ENCODE results near the gene TINAG.

The TINAG gene, protein sequence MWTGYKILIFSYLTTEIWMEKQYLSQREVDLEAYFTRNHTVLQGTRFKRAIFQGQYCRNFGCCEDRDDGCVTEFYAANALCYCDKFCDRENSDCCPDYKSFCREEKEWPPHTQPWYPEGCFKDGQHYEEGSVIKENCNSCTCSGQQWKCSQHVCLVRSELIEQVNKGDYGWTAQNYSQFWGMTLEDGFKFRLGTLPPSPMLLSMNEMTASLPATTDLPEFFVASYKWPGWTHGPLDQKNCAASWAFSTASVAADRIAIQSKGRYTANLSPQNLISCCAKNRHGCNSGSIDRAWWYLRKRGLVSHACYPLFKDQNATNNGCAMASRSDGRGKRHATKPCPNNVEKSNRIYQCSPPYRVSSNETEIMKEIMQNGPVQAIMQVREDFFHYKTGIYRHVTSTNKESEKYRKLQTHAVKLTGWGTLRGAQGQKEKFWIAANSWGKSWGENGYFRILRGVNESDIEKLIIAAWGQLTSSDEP

DNA sequence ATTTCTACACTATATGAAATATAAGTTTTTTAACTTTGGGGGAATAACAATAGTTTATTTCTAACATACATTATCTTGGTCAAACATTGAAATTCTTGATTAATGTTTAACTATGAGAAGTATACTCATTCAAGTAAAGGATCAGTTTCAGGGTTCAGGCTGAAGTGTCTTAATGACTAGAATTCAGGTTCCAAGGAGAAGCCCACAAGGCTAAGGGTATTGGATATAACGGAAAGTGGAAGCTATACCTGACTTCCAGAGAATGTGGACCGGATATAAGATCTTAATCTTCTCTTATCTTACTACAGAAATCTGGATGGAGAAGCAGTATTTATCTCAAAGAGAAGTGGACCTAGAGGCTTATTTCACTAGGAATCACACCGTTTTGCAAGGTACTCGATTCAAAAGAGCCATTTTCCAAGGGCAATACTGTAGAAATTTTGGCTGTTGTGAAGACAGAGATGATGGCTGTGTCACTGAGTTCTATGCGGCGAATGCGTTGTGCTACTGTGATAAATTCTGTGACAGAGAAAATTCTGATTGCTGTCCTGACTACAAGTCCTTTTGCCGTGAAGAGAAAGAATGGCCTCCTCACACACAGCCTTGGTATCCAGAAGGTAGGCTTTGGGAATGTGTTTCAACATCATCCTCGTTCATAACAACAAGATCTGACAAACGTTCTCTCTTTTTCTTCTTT is at the start of gene TINAG:
TINAG (plus strand) TSS at position 153 of the 697 bp plus-strand sequence; CDS start at position 263, 110 bp downstream.
- DNase-seq (ENCODE audit: low spot score) = no peak

DNA sequence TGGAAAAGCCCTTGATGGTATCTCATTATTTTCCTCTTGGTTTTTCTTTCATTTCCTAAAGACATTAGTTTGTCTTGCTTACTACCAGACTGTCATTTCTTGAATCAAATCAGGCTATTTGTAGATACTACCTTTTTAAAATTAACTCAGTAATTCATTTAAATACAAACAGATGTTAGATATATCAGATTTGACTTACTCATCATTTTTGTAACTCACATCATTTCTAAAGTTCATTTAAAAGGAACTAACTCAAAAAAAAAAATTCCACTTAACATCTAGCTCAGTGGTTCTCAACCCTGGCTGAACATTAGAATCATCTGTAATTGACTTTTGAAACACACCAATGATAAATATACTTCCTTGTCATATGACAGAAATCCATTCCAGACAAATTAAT is 48.2 kb upstream of the TINAG start:
- DNase-seq (ENCODE audit: low spot score) = no peak

DNA sequence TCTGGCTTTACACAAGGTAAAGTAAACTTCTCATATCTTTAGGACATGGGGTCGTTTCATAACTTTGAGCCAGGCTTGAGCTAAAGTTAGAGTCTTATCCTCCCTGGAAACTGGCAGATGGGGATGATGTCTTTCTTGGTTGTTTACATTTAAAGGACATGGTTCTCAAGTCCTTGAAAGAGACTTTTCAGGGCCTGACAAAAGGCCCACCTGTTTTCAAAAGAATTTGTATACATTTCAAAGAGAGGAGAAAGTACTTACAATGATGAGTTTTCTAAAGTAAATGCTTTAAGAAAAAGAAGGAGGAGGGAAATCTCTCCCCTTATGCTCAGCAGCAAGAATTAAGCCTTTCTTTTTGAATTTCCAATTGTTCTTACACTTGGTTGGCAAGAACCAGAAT is 45.7 kb upstream of the TINAG start:
- DNase-seq (ENCODE audit: low spot score) = no peak

DNA sequence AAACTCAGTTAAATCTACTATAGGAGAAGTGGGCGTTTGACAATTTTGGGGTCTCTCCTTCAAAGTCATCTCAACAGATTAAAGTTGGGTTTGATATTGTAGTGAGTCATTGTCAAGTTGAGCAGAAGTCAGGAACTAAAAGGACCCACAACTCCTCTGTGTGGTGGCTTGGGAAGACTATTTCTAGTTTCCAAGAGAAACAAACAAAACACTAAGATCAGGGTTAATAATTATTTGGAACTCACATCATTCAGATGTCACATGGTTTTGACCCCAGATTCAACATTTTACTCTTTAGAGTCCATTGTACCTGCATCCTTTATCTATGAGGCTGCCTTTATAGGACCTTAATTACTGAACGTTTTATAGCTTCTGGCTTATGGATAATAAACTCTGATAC is 45.3 kb upstream of the TINAG start:
- no peak for DNase-seq (ENCODE audit: low spot score)

DNA sequence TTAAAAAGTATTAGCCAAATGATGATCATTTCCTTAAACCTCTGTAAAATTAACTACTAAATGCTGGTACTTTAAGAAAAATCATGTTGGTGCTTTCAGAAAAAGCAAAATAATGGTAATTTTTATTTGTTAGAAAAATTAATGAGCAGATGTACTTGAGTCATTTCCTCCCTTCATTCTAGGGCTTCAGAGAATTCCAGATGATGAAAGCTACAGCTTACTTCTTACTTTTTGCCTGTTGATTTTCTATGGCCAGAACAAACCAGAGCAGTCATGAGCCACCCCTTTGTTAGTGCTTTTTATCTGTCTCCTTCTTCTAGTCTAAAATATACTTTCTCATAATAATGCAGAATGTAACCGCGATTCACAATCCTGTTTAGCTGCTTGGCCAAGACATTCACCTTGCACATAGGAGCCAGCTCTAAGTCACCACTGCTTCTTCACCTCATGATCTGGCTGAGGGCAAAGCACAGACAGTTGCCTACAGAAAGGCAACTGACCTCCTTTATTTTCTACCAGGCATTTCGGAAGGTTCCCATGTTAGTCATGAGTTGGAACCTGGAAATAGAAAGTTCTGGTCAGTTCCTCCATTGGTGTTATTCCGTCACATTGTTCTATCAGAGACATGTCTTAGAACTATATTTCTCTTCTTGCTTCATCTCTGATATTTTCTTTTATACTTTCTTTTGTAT is 43.5 kb upstream of the TINAG start:
- no peak for DNase-seq (ENCODE audit: low spot score)

DNA sequence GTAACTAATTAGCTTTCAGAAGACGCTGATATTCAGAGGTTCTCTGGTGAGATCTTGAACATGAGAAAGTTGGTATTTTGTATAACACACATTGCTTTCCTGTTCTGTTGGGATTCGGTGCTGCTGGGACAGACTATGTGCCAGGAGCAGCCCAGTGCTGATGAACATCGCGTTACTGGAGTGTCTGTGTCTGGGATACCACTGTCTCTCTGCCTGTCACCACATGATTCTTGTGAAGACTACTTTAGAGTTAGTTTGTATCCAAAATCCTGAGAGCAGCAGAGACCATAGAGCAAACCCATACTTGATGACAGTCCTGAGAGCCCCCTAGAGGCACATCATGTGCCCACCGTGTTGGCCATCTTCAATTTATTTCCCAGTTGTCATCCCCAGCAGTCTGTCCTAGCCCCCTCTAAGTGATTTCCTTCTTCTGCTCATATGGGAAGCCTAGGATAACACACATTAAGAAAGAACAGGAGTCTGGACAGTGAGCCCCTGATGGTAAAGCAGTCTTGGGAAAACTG is 41.8 kb upstream of the TINAG start:
- DNase-seq (ENCODE audit: low spot score) = no peak

DNA sequence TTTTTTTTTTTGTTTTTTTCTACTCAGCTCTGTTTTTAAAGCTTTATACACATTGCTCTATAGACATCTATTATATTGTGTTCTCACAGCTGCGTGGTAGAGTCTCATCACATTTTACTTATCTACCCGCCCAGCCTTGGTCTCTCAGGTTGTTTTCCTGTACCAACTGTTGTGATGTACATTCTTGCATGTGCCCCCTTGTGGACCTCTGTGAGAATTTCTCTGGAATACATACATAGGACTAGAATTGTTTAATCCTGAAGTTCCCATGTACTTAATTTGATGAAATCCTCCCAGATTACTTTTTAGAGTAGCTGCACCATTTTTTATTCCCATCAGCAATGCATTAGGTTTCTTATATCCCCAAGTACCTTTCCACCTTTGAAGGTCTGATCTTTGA is 40.4 kb upstream of the TINAG start:
- peak; percentile 21 for DNase-seq (ENCODE audit: low spot score)

DNA sequence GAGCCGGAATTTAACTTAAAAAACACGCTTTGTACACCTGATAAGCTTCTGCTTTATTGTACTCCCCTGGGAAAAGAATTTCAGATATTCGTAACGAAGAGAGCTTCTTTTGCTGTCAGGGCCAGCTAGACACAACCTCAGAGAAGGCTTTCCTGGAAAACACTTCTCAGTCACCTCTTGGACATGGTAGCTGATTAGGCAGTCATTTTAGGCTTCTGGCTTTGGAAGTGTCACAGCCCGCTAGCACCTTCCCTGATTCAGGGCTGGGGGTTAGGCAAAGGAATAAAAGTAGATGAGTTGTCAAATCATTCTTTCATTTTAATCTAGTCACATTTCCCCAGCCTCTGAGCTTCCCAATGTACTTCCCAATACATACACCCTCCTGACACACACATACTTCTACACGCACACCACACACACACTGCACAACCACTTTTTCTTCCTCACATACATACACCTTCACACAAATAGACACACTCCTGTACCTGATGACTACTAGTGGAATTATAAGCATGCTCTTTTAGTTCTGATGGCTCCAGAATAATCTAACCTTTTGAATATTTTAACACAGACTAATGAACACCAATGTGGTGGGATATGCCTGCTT is 34.9 kb upstream of the TINAG start:
- no peak for DNase-seq (ENCODE audit: low spot score)

DNA sequence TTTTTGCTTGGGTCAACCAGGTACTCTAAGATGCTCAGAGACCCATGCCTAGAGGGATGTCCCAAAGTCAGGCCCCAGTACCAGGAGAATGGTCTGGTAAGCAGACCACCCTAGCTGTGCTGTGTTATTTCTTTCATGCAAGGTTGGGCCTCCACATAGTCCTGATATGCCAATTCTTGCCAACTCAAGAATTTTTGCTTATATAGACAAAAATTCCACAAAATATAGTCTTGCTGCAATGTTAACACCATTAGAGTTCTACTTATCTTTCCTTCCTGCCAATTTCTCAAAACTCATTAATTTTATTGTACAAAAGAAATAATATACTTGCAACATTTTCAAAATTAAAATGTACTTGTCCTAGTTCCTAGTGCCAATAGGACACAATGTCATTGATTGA is 33.9 kb upstream of the TINAG start:
- DNase-seq (ENCODE audit: low spot score) = no peak

DNA sequence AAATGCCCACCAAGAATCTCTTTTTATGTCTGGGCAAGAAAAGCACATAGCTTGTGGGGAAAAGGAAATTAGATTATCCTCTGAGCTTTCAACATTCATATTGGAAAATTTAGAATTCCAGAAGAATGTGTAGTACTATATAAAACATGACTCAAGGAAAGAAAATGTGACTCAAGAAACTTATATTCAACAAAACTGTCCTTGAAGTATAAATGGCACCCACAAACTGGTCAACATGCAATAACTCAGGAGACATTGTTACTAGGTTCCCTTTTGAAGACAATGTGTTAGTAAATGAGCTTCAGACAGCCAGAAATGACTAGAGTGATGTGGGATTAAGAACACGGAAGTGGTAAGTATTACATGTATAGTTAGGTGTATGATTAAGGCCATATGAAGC is 26.1 kb upstream of the TINAG start:
- no peak for DNase-seq (ENCODE audit: low spot score)

DNA sequence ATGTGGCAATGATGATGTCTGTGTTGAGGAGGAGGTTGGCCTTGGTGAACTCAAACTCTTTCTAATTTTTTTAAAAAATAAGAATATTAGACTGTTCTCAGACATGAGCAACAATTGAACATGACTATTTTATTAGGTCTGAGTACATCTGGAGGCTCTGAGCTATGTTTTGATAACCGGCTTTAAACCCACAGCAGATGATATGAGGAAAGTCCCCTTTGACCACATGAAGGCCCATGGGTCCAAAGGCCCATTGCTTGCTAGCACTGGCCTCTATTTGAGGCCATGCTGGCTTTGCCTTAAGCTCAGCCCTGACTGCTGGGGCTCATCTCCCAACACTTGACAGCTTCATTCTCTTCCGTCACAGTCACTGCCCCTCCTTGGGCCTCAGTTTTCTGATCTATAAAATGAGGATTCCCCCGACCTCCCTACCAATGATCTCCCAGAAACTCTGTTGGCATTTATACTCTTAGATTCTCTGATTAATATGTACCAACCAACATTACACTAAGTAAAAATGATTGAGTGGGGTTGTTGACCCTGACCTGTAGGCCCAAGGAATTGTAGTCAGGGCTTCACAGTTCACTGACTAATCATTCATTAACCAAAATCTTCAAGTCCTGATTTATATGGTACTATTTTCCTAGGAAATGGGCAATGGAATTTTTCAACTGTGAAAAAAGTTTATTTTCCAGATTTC is 23.9 kb upstream of the TINAG start:
- DNase-seq (ENCODE audit: low spot score) = no peak

DNA sequence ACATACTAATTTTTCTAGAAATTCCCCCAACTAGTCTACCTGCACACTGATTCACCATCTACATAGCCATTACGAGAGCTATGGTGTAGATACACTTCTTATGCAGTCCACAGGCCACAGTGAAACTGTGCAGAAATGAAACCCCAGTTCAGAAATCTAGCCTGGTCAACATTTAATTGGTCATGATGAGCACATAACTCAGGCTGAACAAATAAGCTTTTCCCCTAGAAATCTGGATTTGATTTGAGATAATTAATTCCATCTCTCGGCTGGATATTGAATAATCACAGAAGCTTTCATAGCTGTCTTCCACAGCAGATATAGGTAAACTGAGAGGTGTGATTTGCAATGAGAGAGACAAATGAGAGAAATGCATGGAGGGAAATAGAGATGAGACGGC is 22.6 kb upstream of the TINAG start:
- no peak for DNase-seq (ENCODE audit: low spot score)

DNA sequence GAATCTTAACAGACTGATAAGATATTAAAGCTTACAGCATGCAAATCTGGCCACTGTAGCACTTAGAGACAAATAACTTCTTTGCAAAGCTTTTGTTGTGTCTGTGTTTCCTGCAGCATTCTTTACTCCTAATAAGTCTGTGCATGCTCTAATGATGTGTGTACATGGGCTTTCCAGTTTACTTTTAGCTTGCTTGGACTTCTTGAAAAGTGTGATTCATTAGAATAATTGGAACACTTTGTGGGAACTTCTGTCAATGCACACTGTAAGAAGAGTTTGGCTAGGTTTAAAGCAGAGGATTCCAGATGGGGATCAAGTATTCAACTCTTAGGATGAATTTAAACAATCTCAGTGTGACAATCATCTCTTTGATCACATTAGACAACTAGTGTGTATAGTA is 22.1 kb upstream of the TINAG start:
- DNase-seq (ENCODE audit: low spot score) = no peak

DNA sequence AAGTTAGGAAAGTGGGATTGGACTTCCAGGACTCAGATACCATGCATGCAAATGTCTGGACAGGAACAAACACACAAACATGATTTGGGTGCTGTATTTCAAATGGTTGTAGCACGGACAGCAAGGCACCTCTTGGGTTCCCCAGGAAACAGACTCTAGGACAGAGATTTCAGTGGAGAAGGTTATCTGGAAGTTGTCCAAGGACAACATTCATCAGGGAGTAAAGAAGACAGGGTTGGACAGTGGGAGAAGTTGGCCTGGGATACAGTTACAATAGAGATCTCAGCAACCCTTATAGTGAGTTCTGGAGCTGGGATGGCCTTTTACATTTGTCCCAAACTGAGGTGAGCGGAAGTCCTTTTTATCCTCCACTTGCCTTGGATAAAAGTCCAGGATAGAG is 19.8 kb upstream of the TINAG start:
- DNase-seq (ENCODE audit: low spot score) = no peak

DNA sequence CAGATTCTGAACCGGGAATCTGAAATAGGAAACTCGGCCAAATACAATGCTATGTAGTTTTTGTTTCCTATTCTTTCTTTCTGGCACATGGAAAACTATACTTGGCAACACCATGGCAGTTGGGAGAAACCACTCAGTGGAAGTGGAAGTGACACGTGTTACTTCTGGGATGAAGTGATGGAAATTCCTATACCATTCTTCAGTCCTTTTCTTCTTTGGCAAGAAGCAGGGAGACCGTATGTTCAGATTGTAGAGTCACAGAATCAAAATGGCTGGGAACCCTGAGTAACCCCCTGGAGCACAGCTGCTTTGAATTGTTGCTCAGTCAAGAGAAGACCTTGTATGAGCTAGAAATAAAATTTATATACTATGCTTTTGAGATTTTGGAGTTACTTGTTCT is 18.8 kb upstream of the TINAG start:
- DNase-seq (ENCODE audit: low spot score) = no peak

DNA sequence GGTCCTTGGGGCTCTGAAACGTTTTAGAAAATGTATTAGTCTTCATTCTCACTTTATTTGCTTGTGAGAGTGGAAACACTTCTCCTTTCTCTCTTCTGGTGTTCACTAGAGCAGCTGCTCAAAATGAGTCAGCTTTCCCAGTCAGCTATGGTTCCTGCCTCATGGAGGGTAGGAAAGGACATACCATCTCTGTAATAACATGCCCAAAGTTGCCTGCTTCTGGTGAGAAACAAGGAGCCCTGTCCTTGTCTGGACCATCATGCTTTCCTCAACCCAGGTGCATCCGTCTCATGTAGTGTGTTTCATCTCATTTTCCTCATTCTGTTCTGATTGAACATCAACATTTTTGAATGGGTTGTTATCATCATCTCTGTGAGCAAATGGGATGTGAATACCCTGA is 17.1 kb upstream of the TINAG start:
- no peak for DNase-seq (ENCODE audit: low spot score)

DNA sequence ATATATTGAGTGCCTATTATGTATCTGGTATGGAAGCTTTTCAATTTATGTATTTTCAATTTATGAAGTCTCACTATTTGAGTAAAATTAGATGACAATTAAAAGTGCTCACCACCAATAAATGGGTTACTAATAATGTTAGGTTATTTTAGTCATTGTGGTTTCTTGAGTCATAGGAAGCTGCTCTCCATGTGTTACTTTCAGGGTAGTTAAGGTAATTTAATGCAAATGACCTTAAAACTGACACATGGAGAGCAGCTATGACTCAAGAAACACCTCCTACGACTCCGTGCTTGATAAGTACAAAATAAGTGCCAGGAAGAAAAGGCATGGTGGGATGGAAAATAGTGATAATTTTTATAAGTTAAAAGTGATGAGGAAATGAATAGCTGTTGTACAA is 16.5 kb upstream of the TINAG start:
- DNase-seq (ENCODE audit: low spot score) = no peak

DNA sequence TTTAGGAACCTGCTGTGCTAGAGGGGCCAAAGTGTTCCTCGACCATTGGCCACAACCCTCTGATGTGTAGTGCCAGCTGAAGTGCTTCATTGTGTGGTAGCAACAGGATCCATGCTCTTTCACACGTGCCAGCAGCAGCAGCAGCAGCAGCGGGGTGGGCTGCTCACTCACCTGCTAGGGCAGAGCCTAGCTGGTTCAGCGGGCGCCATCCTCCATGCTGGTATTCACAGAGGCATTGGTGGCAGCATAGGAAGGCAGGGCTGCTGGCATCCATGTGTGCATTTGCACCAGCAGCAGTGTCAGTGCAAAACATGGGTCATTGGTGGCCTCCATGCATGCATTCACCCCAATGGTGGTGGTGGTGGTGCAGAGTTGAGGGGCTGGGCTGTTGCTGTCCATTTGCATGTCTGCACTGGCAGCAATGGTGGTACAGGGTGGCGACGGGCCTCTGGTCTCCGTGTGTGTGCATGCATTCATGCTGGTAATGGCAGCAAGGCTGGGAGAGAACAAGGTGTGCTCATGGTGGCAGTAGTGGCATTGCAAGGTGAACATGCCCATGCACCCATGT is 13.2 kb upstream of the TINAG start:
- no peak for DNase-seq (ENCODE audit: low spot score)

DNA sequence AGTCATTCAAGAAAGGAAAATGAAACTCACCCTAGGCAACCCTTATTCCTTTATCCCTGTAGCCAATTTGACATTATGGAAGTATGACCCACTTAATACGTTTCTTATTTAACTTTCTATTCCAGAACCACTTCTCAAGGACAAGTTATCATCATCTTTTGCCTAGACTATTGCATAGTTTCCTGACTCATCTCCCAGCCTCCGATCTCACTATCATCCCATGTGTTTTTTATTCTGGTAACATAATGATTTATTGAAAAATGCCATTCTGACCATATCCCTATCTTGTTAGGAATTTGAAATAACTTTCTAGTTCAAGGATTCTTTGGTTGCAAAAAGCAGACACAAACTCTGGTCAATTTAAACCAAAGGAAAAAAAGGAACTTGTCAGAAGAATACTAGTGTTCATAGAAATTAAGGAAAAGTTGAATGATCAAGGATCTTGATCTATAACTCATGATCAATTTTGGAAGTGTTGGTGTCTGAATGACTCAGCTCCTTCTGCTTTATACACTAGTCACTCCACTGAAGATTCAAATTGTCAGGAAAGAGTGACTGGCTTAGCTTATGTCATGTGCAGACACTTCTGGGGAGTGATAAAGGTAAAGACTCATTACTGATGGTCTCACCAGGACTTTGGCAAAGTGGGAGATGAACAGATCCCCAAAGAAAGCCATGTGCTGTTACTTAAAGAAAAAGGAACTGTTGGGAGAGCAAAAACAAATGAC is 8.5 kb upstream of the TINAG start:
- no peak for DNase-seq (ENCODE audit: low spot score)

DNA sequence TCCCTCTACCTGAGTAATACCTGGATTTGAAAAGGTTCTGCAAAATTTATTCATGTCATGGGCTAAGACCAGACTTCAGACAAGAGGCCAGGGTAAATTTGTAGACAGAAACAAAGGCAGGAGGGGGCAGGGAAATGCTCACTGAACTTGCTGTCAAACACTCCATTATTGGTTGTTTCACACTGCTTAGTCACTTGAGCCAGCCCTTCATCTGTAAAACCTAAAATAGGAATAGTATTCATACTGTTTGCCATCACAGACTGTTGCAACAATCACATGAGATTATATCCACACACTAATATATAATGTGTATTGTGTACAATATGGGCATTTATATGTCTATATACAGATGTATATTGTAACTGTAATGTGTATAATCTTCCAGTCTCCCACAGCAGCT is 6.5 kb upstream of the TINAG start:
- no peak for DNase-seq (ENCODE audit: low spot score)

DNA sequence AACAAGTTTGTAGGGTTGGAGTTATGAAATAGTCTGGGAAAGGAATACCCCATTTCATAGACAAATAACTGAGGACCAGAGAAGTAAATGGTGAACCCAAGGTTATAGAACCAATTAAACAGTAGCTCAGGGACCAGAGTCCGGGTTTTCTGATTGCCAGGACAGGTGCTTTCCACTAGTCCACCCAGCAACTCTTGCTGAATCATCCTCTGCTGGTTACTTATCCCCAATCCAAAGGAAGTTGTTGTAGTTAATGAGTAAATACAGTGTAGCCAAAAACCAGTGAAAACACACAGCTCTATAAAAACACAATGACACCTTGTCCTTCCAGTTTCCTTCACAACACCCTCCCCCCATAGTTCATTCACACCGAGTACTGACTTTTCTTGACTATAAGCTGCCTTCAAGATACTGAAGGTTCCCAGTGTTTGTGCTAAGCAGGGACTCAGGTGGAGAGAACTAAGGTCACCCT is 766 bp upstream of the TINAG start:
- DNase-seq (ENCODE audit: low spot score) = no peak
